Left ventricle myocardium superior (tissue), 1 donor: ENCODE data around the gene RABEP1. TPM values are rescaled to one million over a fixed set of nuclear protein-coding genes. Genes with fewer than 3 reads are reported as not detected.
"Not testable (repeated sequence)": the region's sequence is repeated elsewhere in the genome, so short reads cannot be mapped to it uniquely, and the experiment has no call there.

Experiments used
- ATAC-seq: fragments of 200-7000 bp; cut with Tn5 transposase; one replicate; pipeline ENCODE4 v1.9.1; 2020; ENCODE audit warnings: mild to moderate bottlenecking, moderate library complexity
- DNase-seq: peaks from one replicate; pipeline ENCODE4 v3.0.0-alpha.2; 2020
- intact Hi-C: fragments of 100-400 bp; cut with micrococcal nuclease; formaldehyde crosslinking; loops from one replicate; pipeline ENCODE4 v1.11.0; 2022
- total RNA-seq: library from RNA; stranded (reverse); fragmentation: NEBNext Ultra II Directional; extraction: Animal tissue kit (Norgen Biotek cat#: 25700); gene quantifications from one replicate; pipeline ENCODE4 v1.2.1, GENCODE V29; 2021
- donor health status: DM: no; HTN: yes; CAD: no; lungs with severe emphysema.

Gene RABEP1
- total RNA-seq, 1 donor from 2014 or later, result 56.0 TPM

GRCh38 chr17:5410594-5411272 lies 128.6 kb downstream of the RABEP1 start:
- intact Hi-C loops, result no loop called here
- ATAC-seq (no peak), DNase-seq (no peak)

GRCh38 chr17:5413682-5414081 lies 131.6 kb downstream of the RABEP1 start:
- no peak for ATAC-seq
- intact Hi-C loops, result no loop called here
- DNase-seq, result no peak

- DNase-seq, result no peak
- ATAC-seq, result no peak
- intact Hi-C loops, result no loop called here
Measured at GRCh38 chr17:5416901-5417300, 134.8 kb downstream of the RABEP1 start.

GRCh38 chr17:5418858-5419355 lies 136.8 kb downstream of the RABEP1 start:
- DNase-seq, result no peak
- ATAC-seq, result peak; percentile 2
- intact Hi-C loops, result no loop called here

GRCh38 chr17:5419356-5419958 lies 137.4 kb downstream of the RABEP1 start, which contains the start of gene NUP88:
TSS of gene NUP88 (minus strand) at chr17:5419662. CDS start at chr17:5419650, 12 bp downstream.
- ATAC-seq, result peak; percentile 99
- peak; percentile 97 for DNase-seq
- intact Hi-C loops, result no loop called here

- intact Hi-C loops, result no loop called here
- ATAC-seq, result peak; percentile 91
- peak; percentile 92 for DNase-seq
Measured at GRCh38 chr17:5419959-5420653, 138.0 kb downstream of the RABEP1 start, which contains the start of gene RPAIN. TSS of gene RPAIN (plus strand) at chr17:5420182. CDS start at chr17:5420211, 29 bp downstream.

- intact Hi-C loops, result no loop called here
- DNase-seq (no peak), ATAC-seq (no peak)
Measured at GRCh38 chr17:5422505-5422904, 140.4 kb downstream of the RABEP1 start.

GRCh38 chr17:5424909-5425308 lies 142.8 kb downstream of the RABEP1 start:
- intact Hi-C loops, result no loop called here
- no peak for ATAC-seq
- no peak for DNase-seq

- ATAC-seq (no peak), DNase-seq (no peak)
- intact Hi-C loops, result no loop called here
Measured at GRCh38 chr17:5425826-5426225, 143.7 kb downstream of the RABEP1 start.

- intact Hi-C loops, result no loop called here
- DNase-seq (no peak), ATAC-seq (no peak)
Measured at GRCh38 chr17:5429191-5429887, 147.3 kb downstream of the RABEP1 start.

GRCh38 chr17:5430413-5430999 lies 148.4 kb downstream of the RABEP1 start:
- DNase-seq, result no peak
- ATAC-seq, result no peak
- intact Hi-C loops, result no loop called here

GRCh38 chr17:5431234-5431633 lies 149.2 kb downstream of the RABEP1 start:
- DNase-seq, intact Hi-C loops, ATAC-seq: not testable (repeated sequence)

- intact Hi-C loops, result no loop called here
- DNase-seq (no peak), ATAC-seq (no peak)
Measured at GRCh38 chr17:5431949-5432556, 150.0 kb downstream of the RABEP1 start.

- ATAC-seq (no peak), DNase-seq (no peak)
- intact Hi-C loops, result no loop called here
Measured at GRCh38 chr17:5434984-5435383, 152.9 kb downstream of the RABEP1 start.

Other genes with a start within 250 kb of the RABEP1 start
- gene SLC52A1, start 246.9 kb upstream of the RABEP1 start, total RNA-seq, result not detected
- gene ZFP3, start 203.8 kb upstream of the RABEP1 start, total RNA-seq, result 11.1 TPM
- gene ZNF232, start 170.4 kb upstream of the RABEP1 start, total RNA-seq, result 2.6 TPM
- gene USP6, start 166.3 kb upstream of the RABEP1 start, total RNA-seq, result 0.15 TPM
- gene ZNF594, start 90.4 kb upstream of the RABEP1 start, total RNA-seq, result 7.5 TPM
- 1.2 TPM for gene SCIMP, start 47.4 kb upstream of the RABEP1 start, total RNA-seq
- gene NUP88, start 137.4 kb downstream of the RABEP1 start, total RNA-seq, result 34.9 TPM
- 26.5 TPM for gene RPAIN, start 137.9 kb downstream of the RABEP1 start, total RNA-seq
- gene C1QBP, start 156.9 kb downstream of the RABEP1 start, total RNA-seq, result 127 TPM
- gene DHX33, start 186.7 kb downstream of the RABEP1 start, total RNA-seq, result 5.1 TPM
- 27.0 TPM for gene DERL2, start 203.9 kb downstream of the RABEP1 start, total RNA-seq
- gene MIS12, start 204.3 kb downstream of the RABEP1 start, total RNA-seq, result 13.2 TPM